HepG2 (cell line): ENCODE data around the gene NMUR2. TPM values are rescaled to one million over a fixed set of nuclear protein-coding genes. Genes with fewer than 3 reads are reported as not detected.

Experiments
- ATAC-seq: fragments of 200-7000 bp; cut with Tn5 transposase; 3 replicates; pipeline ENCODE4 v1.9.1; 2020; ENCODE audit warnings: mild to moderate bottlenecking, moderate library complexity
- BruUV-seq: library from RNA; stranded (reverse); fragments of 400-500 nt; replicated peaks from 2 replicates; lab custom pipeline; 2021; lab: Mats Ljungman, UMichigan
- CTCF ChIA-PET: fragments of 300-600 bp; formaldehyde crosslinking; extraction: SDS; loops from one replicate; lab custom pipeline; 2021; ENCODE audit warnings: low total read pairs, inconsistent platforms, low intra/inter-chr PET ratio; lab: Yijun Ruan, JAX
- POLR2A ChIA-PET: fragments of 350-600 bp; sonication (Branson Sonifier 250); formaldehyde crosslinking; loops from one replicate; lab custom pipeline; 2020; ENCODE audit warnings: antibody characterized with exemption, inconsistent platforms; lab: Yijun Ruan, JAX
- DNase-seq: peaks from one replicate; pipeline ENCODE4 v3.0.0-alpha.2; 2015; ENCODE audit warnings: low spot score
- FAIRE-seq: peaks from 3 replicates; lab custom pipeline; 2011; peaks lifted over from hg19 to GRCh38; lab: Jason Lieb, UNC
- H2AFZ ChIP-seq: one replicate; pipeline ENCODE4 v1.6.1; 2011; ENCODE audit warnings: low read length, inconsistent platforms
- H3K27ac ChIP-seq: fragments of 300-600 bp; 3 replicates; pipeline ENCODE4 v1.8.0; 2011; ENCODE audit warnings: mixed run types, mild to moderate bottlenecking, mixed read lengths, low read length, inconsistent platforms; ENCODE audit not compliant: insufficient read depth; ENCODE audit errors: extremely low read length
- H3K27me3 ChIP-seq, 2 experiments: fragments of 200-600 bp in 1 of 2; 2 replicates in 1 of 2; 3 replicates in 1 of 2; pipeline versions ENCODE4 v1.6.0 to v1.8.0; 2011; ENCODE audit warnings: low read length in 2 of 2, mild to moderate bottlenecking in 2 of 2, moderate library complexity in 2 of 2, inconsistent platforms in 1 of 2; ENCODE audit not compliant: insufficient read depth in 2 of 2, control insufficient read depth in 1 of 2
- H3K36me3 ChIP-seq, 2 experiments: fragments of 200-600 bp in 1 of 2; replicated peaks in 1 of 2; 2 replicates in 1 of 2; 3 replicates in 1 of 2; pipeline versions ENCODE4 v1.5.1 to v1.8.0; 2011; ENCODE audit warnings: low read length in 2 of 2, inconsistent platforms in 1 of 2; ENCODE audit not compliant: insufficient read depth in 2 of 2, control insufficient read depth in 1 of 2
- H3K4me1 ChIP-seq: 2 replicates; pipeline ENCODE4 v1.5.1; 2012; ENCODE audit warnings: low read length, inconsistent platforms; ENCODE audit not compliant: insufficient read depth
- H3K4me2 ChIP-seq: 2 replicates; pipeline ENCODE4 v1.6.0; 2011; ENCODE audit warnings: low read depth, low read length, inconsistent platforms
- H3K4me3 ChIP-seq, 3 experiments: fragments of 200-600 bp in 1 of 3; sonication (generic), shearing (Covaris generic) in 1 of 3; replicated peaks in 1 of 3; 2 replicates each; pipeline ENCODE4 v1.5.1; 2011 to 2016; ENCODE audit warnings: low read length in 3 of 3, inconsistent platforms in 2 of 3, low read depth in 2 of 3, mild to moderate bottlenecking in 2 of 3, control low read depth in 1 of 3, mixed read lengths in 1 of 3; ENCODE audit not compliant: insufficient read depth in 1 of 3
- H3K79me2 ChIP-seq: one replicate; pipeline ENCODE4 v1.6.1; 2011; ENCODE audit warnings: low read length, inconsistent platforms; ENCODE audit not compliant: insufficient read depth
- H3K9ac ChIP-seq: 2 replicates; pipeline ENCODE4 v1.6.0; 2011; ENCODE audit warnings: mild to moderate bottlenecking, low read depth, low read length, inconsistent platforms; ENCODE audit not compliant: insufficient read depth
- H3K9me3 ChIP-seq: 2 replicates; pipeline ENCODE4 v1.5.1; 2012; ENCODE audit warnings: mild to moderate bottlenecking, low read length
- H4K20me1 ChIP-seq: 2 replicates; pipeline ENCODE4 v1.6.0; 2011; ENCODE audit warnings: inconsistent platforms, mild to moderate bottlenecking, low read length, moderate library complexity; ENCODE audit not compliant: insufficient read depth
- AGO2 ChIP-seq: fragments of 200-400 bp; formaldehyde crosslinking; optimal IDR thresholded peaks from 2 replicates; pipeline ENCODE3; 2017; ENCODE audit warnings: mild to moderate bottlenecking, low read depth, low read length, moderate library complexity
- ASH2L ChIP-seq: fragments of 300-600, 200-600 bp; sonication (generic); IDR thresholded peaks from 2 replicates; pipeline ENCODE4 v1.7.0; 2017; ENCODE audit warnings: low read depth, mild to moderate bottlenecking, moderate library complexity, mixed read lengths, low read length; ENCODE audit not compliant: insufficient read length
- ESRRA ChIP-seq: sonication (generic); formaldehyde crosslinking; IDR thresholded peaks from 2 replicates; pipeline ENCODE4 v1.5.1; 2020; ENCODE audit warnings: mild to moderate bottlenecking, low read depth, missing genetic modification reagents
- KAT8 ChIP-seq: IDR thresholded peaks from 2 replicates; pipeline ENCODE4 v1.6.1; 2016; ENCODE audit warnings: missing genetic modification reagents, missing compliant biosample characterization
- MAZ ChIP-seq, 2 experiments: sonication (generic) in 1 of 2; formaldehyde crosslinking in 1 of 2; IDR thresholded peaks; 2 replicates each; pipeline versions ENCODE4 v1.5.0 to v1.6.1; 2012 to 2020; ENCODE audit warnings: low read depth in 2 of 2, mild to moderate bottlenecking in 2 of 2, borderline replicate concordance in 1 of 2, improper control_type of control experiment in 1 of 2, low read length in 1 of 2, missing genetic modification reagents in 1 of 2, moderate library complexity in 1 of 2
- RAD21 ChIP-seq: fragments of 450-650 bp; formaldehyde crosslinking; IDR thresholded peaks from 2 replicates; pipeline ENCODE4 v1.5.0; 2020; ENCODE audit warnings: mild to moderate bottlenecking
- RFX1 ChIP-seq: fragments of 450-650 bp; IDR thresholded peaks from 2 replicates; pipeline ENCODE4 v1.6.1; 2017
- ZNF441 ChIP-seq: sonication (generic); formaldehyde crosslinking; IDR thresholded peaks from 2 replicates; pipeline ENCODE4 v1.7.0; 2021; ENCODE audit warnings: missing genetic modification reagents, borderline replicate concordance
- ZNF629 ChIP-seq: sonication (generic); formaldehyde crosslinking; conservative IDR thresholded peaks from 2 replicates; pipeline ENCODE4 v1.5.0; 2020; ENCODE audit warnings: missing genetic modification reagents
- ZNF83 ChIP-seq: sonication (generic); formaldehyde crosslinking; IDR thresholded peaks from 2 replicates; pipeline ENCODE4 v1.4.0; 2020; ENCODE audit warnings: missing genetic modification reagents, mild to moderate bottlenecking, borderline replicate concordance
- ZSCAN20 ChIP-seq: sonication (generic); formaldehyde crosslinking; IDR thresholded peaks from 2 replicates; pipeline ENCODE4 v1.4.0; 2020; ENCODE audit warnings: missing genetic modification reagents, mild to moderate bottlenecking, borderline replicate concordance
- WGBS: methylation state at CpG from one replicate; pipeline ENCODE4 v1.1.6; 2017; ENCODE audit warnings: low lambda C conversion rate; 5-methylcytosine and 5-hydroxymethylcytosine counted together
- in situ Hi-C: cut with HindIII; loops from 2 replicates; pipeline ENCODE4 v1.10.0; 2017; ENCODE audit warnings: low pct_unique_long_range_greater_than_20kb; ENCODE audit not compliant: extremely low pct_ligation_motif_present
- intact Hi-C: fragments of 100-400 bp; cut with micrococcal nuclease; formaldehyde crosslinking; loops from one replicate; pipeline ENCODE4 v1.10.0; 2022; ENCODE audit not compliant: unreplicated experiment
- polyA plus RNA-seq, 8 experiments: library from polyadenylated mRNA; depleted of rRNA in 3 of 8; stranded (reverse) in 7 of 8; unstranded in 1 of 8; fragments of >200 nt; fragmentation: Illumina TruSeq in 4 of 8; extraction: Trizol in 4 of 8; gene quantifications; 2 replicates each; pipeline versions ENCODE4 v1.2.1 to v1.2.3, GENCODE V29; 2011 to 2016; ENCODE audit warnings: low read depth in 4 of 8, missing spikeins in 1 of 8, mixed read lengths in 1 of 8; ENCODE audit not compliant: insufficient read depth in 1 of 8
- total RNA-seq, 5 experiments: library from RNA; depleted of rRNA; stranded (reverse); fragments of >200 nt; fragmentation: Illumina TruSeq; extraction: Trizol; gene quantifications; 2 replicates each; pipeline ENCODE4 v1.2.3, GENCODE V29; 2016; ENCODE audit warnings: low read depth in 1 of 5
- TF ChIP-seq, protein P1 (sequence below): sonication (generic); formaldehyde crosslinking; IDR thresholded peaks from 2 replicates; pipeline ENCODE4 v1.4.0; 2020; ENCODE audit warnings: missing genetic modification reagents, borderline replicate concordance
- TF ChIP-seq, protein P2 (sequence below): sonication (generic); formaldehyde crosslinking; IDR thresholded peaks from 2 replicates; pipeline ENCODE4 v1.9.0; 2021; ENCODE audit warnings: missing genetic modification reagents, borderline replicate concordance
- TF ChIP-seq, protein P3 (sequence below): sonication (generic); IDR thresholded peaks from 2 replicates; pipeline ENCODE4 v1.6.1; 2016; ENCODE audit warnings: low read depth, borderline replicate concordance

The NMUR2 gene
- total and polyA plus RNA-seq, 2 of the 13 experiments (the other 11 are each of a cell fraction or from before 2014, with no cell fraction given), result not detected

DNA sequence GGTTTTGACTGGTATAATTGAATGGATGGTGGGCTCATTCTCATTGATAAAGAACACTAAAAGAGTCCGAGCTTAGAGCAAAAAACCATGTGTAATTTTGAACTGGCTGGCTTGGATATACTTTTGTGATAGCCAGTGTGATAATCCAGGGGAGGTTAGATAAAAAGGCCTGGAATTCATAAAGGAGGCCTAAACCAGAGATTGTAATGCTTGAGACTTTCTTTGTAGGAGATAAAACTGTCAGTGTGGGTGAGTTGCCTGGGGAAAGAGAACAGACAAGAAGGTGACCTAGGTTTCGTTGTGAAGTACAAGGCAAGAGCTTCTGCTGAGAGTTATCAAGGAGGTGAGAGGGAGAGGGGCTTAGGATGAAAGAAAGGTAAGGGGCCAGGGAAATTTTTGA lies 17.0 kb upstream of the NMUR2 start:
- H3K4me2 ChIP-seq, result no peak overlapping the region
- H2AFZ ChIP-seq, result no peak overlapping the region
- no peaks in the 10 kb centered on the region for H3K36me3 ChIP-seq
- H3K27me3 ChIP-seq, result no peaks in the 10 kb centered on the region
- no peaks in the 10 kb centered on the region for H3K79me2 ChIP-seq
- TF ChIP-seq MAZ (IDR thresholded peaks at IDR 0.05; ENCODE audit: borderline replicate concordance, low read depth, low read length) (no peak), MAZ (CRISPR knock-in tag; IDR thresholded peaks at IDR 0.05; ENCODE audit: low read depth) (no peak)
- intact Hi-C loops (no loop called here), in situ Hi-C loops (no loop called here)
- no peak overlapping the region for H3K27ac ChIP-seq
- ATAC-seq, result no peak
- H3K4me3 ChIP-seq, result no peak overlapping the region
- H4K20me1 ChIP-seq, result no peaks in the 10 kb centered on the region
- ChIA-PET POLR2A (no interaction called here), CTCF (no interaction called here)
- WGBS, result 0% methylated on average over 2 of the region's 2 CpGs
- H3K9me3 ChIP-seq, result no peaks in the 10 kb centered on the region
- no peak for DNase-seq
- no TSS peak for BruUV-seq
- no peaks in the 10 kb centered on the region for H3K4me1 ChIP-seq
- H3K9ac ChIP-seq, result no peak overlapping the region
- FAIRE-seq, result no peak

DNA sequence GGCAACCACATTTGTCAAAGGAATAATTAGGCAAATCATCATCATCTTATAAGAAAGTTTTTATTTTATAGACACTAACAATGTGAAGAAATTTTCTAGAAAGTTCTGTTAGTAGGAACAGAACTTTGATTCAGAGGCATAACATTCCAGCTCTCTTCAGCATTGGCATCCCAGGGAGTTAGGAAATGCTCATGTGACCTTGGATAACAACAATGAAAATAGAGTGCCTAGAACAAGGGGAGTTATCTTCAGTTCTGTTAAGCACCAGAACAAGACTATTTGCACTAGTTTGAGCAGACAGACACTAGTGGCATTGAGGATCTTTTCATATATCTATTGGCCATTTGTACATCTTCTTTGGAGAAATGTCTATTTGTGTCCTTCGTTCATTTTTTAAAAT lies 7.0 kb upstream of the NMUR2 start:
- ChIA-PET CTCF (no interaction called here), POLR2A (no interaction called here)
- no peaks in the 10 kb centered on the region for H3K4me1 ChIP-seq
- no TSS peak for BruUV-seq
- DNase-seq, result no peak
- in situ Hi-C loops (no loop called here), intact Hi-C loops (no loop called here)
- no peaks in the 10 kb centered on the region for H3K9me3 ChIP-seq
- no peaks in the 10 kb centered on the region for H3K36me3 ChIP-seq
- 9% methylated on average over 1 of the region's 1 CpG for WGBS
- H3K4me3 ChIP-seq, result no peak overlapping the region
- no peak overlapping the region for H2AFZ ChIP-seq
- no peak overlapping the region for H3K9ac ChIP-seq
- no peaks in the 10 kb centered on the region for H4K20me1 ChIP-seq
- ATAC-seq, result no peak
- no peak overlapping the region for H3K27ac ChIP-seq
- TF ChIP-seq RAD21 (CRISPR knock-in tag) (no peak), ZNF83 (CRISPR knock-in tag) (no peak), AGO2 (no peak), ASH2L (no peak), ZSCAN20 (CRISPR knock-in tag) (no peak), RFX1 (no peak), ZNF629 (CRISPR knock-in tag) (no peak), ZNF441 (no peak), ESRRA (CRISPR knock-in tag) (no peak), KAT8 (CRISPR knock-in tag) (no peak)
- TF ChIP-seq, protein P1, sequence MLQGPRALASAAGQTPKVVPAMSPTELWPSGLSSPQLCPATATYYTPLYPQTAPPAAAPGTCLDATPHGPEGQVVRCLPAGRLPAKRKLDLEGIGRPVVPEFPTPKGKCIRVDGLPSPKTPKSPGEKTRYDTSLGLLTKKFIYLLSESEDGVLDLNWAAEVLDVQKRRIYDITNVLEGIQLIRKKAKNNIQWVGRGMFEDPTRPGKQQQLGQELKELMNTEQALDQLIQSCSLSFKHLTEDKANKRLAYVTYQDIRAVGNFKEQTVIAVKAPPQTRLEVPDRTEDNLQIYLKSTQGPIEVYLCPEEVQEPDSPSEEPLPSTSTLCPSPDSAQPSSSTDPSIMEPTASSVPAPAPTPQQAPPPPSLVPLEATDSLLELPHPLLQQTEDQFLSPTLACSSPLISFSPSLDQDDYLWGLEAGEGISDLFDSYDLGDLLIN (CRISPR knock-in tag), result no peak
- TF ChIP-seq, protein P2, sequence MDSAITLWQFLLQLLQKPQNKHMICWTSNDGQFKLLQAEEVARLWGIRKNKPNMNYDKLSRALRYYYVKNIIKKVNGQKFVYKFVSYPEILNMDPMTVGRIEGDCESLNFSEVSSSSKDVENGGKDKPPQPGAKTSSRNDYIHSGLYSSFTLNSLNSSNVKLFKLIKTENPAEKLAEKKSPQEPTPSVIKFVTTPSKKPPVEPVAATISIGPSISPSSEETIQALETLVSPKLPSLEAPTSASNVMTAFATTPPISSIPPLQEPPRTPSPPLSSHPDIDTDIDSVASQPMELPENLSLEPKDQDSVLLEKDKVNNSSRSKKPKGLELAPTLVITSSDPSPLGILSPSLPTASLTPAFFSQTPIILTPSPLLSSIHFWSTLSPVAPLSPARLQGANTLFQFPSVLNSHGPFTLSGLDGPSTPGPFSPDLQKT (CRISPR knock-in tag), result no peak
- TF ChIP-seq, protein P3, sequence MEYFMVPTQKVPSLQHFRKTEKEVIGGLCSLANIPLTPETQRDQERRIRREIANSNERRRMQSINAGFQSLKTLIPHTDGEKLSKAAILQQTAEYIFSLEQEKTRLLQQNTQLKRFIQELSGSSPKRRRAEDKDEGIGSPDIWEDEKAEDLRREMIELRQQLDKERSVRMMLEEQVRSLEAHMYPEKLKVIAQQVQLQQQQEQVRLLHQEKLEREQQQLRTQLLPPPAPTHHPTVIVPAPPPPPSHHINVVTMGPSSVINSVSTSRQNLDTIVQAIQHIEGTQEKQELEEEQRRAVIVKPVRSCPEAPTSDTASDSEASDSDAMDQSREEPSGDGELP, result no peak
- no peak for FAIRE-seq
- no peak overlapping the region for H3K4me2 ChIP-seq
- H3K79me2 ChIP-seq, result no peaks in the 10 kb centered on the region
- H3K27me3 ChIP-seq, result no peaks in the 10 kb centered on the region
